BLaER1 (cell line): Measurements from ENCODE around the gene DDN.

ENCODE experiments used
- H3K27ac ChIP-seq: shearing (Covaris generic); formaldehyde crosslinking; 2 replicates; pipeline ENCODE4 v1.8.1; 2022
- H3K27me3 ChIP-seq: shearing (Covaris generic); formaldehyde crosslinking; 2 replicates; pipeline ENCODE4 v1.8.1; 2022
- H3K36me3 ChIP-seq: shearing (Covaris generic); formaldehyde crosslinking; 2 replicates; pipeline ENCODE4 v1.8.1; 2022
- H3K4me1 ChIP-seq: shearing (Covaris generic); formaldehyde crosslinking; 2 replicates; pipeline ENCODE4 v1.8.1; 2022
- H3K4me2 ChIP-seq: shearing (Covaris generic); formaldehyde crosslinking; 2 replicates; pipeline ENCODE4 v1.8.1; 2022
- H3K4me3 ChIP-seq: shearing (Covaris generic); formaldehyde crosslinking; 2 replicates; pipeline ENCODE4 v1.8.1; 2022
- H3K9ac ChIP-seq: shearing (Covaris generic); formaldehyde crosslinking; 2 replicates; pipeline ENCODE4 v1.8.1; 2022
- H3K9me3 ChIP-seq: shearing (Covaris generic); formaldehyde crosslinking; 2 replicates; pipeline ENCODE4 v1.8.1; 2022
- H4K20me1 ChIP-seq: shearing (Covaris generic); formaldehyde crosslinking; 2 replicates; pipeline ENCODE4 v1.8.1; 2022
- Cebpa-rat ChIP-seq: shearing (Covaris generic); IDR thresholded peaks from 2 replicates; pipeline ENCODE4 v1.8.1; 2022

Gene DDN

GRCh38 chr12:48969160-48969771 lies 29.9 kb downstream of the DDN start:
- H3K4me2 ChIP-seq: peak overlapping the region; percentile 36; the same call in 1 of the 2 replicates
- H3K36me3 ChIP-seq: no peaks in the 10 kb centered on the region
- H3K4me1 ChIP-seq: peaks cover 45% of the 10 kb centered on the region
- 0 out of 2 replicates have a peak overlapping the region, but pooled peaks have one; percentile 13 for H3K4me3 ChIP-seq
- H4K20me1 ChIP-seq: peaks cover 65% of the 10 kb centered on the region
- H3K9ac ChIP-seq: no peak overlapping the region
- peaks cover 94% of the 10 kb centered on the region for H3K27me3 ChIP-seq
- no peak for TF ChIP-seq Cebpa-rat
- H3K27ac ChIP-seq: no peak overlapping the region
- peaks cover 9% of the 10 kb centered on the region; the same call in 1 of the 2 replicates for H3K9me3 ChIP-seq

DNA sequence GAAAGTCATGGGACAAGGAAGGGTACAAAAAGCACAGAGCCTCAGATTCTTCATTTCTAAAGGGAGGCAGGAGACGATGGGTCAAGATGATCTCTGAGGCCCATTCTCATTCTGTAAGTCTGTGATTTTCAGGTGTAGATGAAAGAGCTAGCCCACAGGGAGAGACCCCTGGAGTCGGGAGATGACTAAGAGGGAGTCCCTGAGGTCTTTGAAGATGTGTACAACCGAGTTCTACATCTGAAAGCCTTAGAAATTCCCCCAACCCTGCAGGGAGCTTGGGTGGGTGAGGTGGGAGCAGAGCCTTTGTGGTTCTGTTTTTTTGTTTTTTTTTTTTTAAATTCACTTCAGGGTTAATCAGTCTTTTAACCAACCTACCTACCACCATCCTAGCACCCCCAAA lies 30.7 kb downstream of the DDN start:
- no peak for TF ChIP-seq Cebpa-rat
- peaks cover 57% of the 10 kb centered on the region for H4K20me1 ChIP-seq
- no peak overlapping the region for H3K9ac ChIP-seq
- H3K4me2 ChIP-seq: no peak overlapping the region
- 0 out of 2 replicates have a peak, but pooled peaks cover under 1% of the 10 kb centered on the region for H3K9me3 ChIP-seq
- peaks cover 45% of the 10 kb centered on the region for H3K4me1 ChIP-seq
- H3K27me3 ChIP-seq: peaks cover 86% of the 10 kb centered on the region
- H3K36me3 ChIP-seq: no peaks in the 10 kb centered on the region
- H3K27ac ChIP-seq: no peak overlapping the region
- no peak overlapping the region for H3K4me3 ChIP-seq

- Histone ChIP-seq H3K4me1 (peaks cover 45% of the 10 kb centered on the region), H3K4me2 (no peak overlapping the region), H4K20me1 (peaks cover 52% of the 10 kb centered on the region), H3K9ac (no peak overlapping the region), H3K27ac (no peak overlapping the region), H3K36me3 (no peaks in the 10 kb centered on the region), H3K4me3 (no peak overlapping the region), H3K27me3 (peaks cover 82% of the 10 kb centered on the region), H3K9me3 (no peaks in the 10 kb centered on the region)
- TF ChIP-seq Cebpa-rat: no peak
Observed at GRCh38 chr12:48967991-48968390, 31.2 kb downstream of the DDN start.

GRCh38 chr12:48966177-48966895 lies 32.8 kb downstream of the DDN start:
- no peak overlapping the region for H3K9ac ChIP-seq
- peaks cover 65% of the 10 kb centered on the region for H3K27me3 ChIP-seq
- H3K4me3 ChIP-seq: no peak overlapping the region
- no peak for TF ChIP-seq Cebpa-rat
- peaks cover 29% of the 10 kb centered on the region for H3K4me1 ChIP-seq
- peak overlapping the region; percentile 37 for H3K4me2 ChIP-seq
- peaks cover 36% of the 10 kb centered on the region for H4K20me1 ChIP-seq
- no peaks in the 10 kb centered on the region for H3K36me3 ChIP-seq
- no peaks in the 10 kb centered on the region for H3K9me3 ChIP-seq
- H3K27ac ChIP-seq: no peak overlapping the region

DNA sequence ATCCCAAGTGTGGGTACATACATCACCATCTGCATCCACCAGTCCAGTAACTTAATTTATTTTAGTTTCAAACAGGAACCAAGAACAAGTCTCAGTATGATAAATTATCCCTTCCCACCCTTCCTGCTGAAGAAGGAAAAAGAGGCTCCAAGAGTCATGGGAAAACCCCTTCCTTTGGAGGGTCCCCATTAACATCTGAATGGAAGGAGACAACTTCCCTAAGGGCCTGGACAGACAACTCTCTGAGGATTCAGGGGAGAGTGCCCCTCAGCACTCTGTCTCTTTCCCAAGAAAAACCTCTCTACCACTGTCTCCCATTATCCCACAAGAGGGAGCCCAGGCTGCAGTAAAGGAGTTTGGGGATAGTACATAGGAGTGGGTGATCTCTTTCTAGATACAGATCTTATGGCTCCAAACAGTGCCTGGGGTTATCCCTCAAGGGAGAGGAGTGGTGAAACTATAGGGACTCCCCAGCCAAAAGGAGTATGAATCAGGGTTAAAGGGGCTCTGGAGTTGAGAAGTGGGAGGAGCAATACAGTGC lies 33.8 kb downstream of the DDN start:
- Histone ChIP-seq H3K4me3 (no peak overlapping the region), H3K27me3 (peaks cover 55% of the 10 kb centered on the region), H3K9ac (no peak overlapping the region), H3K4me1 (peaks cover 23% of the 10 kb centered on the region), H3K4me2 (0 out of 2 replicates have a peak overlapping the region, but pooled peaks have one; percentile 37), H4K20me1 (peaks cover 26% of the 10 kb centered on the region), H3K9me3 (no peaks in the 10 kb centered on the region), H3K36me3 (no peaks in the 10 kb centered on the region), H3K27ac (no peak overlapping the region)
- no peak for TF ChIP-seq Cebpa-rat

DNA sequence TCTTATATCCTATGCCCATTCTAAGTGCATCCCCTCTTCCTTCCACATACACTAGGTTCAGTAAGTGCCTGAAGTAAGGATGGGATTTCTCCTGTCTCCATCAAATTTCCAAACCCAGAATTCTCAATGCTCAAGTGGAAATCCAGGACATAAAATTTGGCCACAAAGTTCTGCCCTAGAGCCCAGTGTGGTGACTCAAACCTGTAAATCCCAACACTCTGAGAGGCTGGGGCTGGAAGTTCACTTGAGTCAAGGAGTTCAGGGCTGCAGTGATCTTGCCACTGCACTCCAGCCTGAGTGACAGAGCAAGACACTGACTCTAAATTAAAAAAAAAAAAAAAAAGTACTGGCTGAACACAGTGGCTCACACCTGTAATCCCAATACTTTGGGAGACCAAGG lies 37.4 kb downstream of the DDN start:
- no peak overlapping the region for H3K9ac ChIP-seq
- H3K4me2 ChIP-seq: no peak overlapping the region
- TF ChIP-seq Cebpa-rat: no peak

GRCh38 chr12:48961331-48961730 lies 37.8 kb downstream of the DDN start:
- no peak for TF ChIP-seq Cebpa-rat
- no peak overlapping the region for H3K9ac ChIP-seq
- H3K36me3 ChIP-seq: no peaks in the 10 kb centered on the region
- peaks cover 17% of the 10 kb centered on the region for H3K4me1 ChIP-seq
- no peak overlapping the region for H3K27ac ChIP-seq
- H4K20me1 ChIP-seq: peaks cover 3% of the 10 kb centered on the region; the same call in 1 of the 2 replicates
- peaks cover 16% of the 10 kb centered on the region for H3K27me3 ChIP-seq
- H3K4me2 ChIP-seq: no peak overlapping the region
- H3K9me3 ChIP-seq: no peaks in the 10 kb centered on the region
- no peak overlapping the region for H3K4me3 ChIP-seq

More for the DNA sequence above, 37.4 kb downstream of the DDN start:
- Histone ChIP-seq H4K20me1 (no peaks in the 10 kb centered on the region), H3K4me1 (peaks cover 18% of the 10 kb centered on the region), H3K36me3 (no peaks in the 10 kb centered on the region), H3K4me3 (no peak overlapping the region), H3K27me3 (peaks cover 20% of the 10 kb centered on the region), H3K27ac (no peak overlapping the region), H3K9me3 (no peaks in the 10 kb centered on the region)

GRCh38 chr12:48960834-48961233 lies 38.3 kb downstream of the DDN start:
- no peak overlapping the region for H3K27ac ChIP-seq
- H3K36me3 ChIP-seq: 0 out of 2 replicates have a peak, but pooled peaks cover under 1% of the 10 kb centered on the region
- no peak overlapping the region for H3K4me3 ChIP-seq
- peaks cover 18% of the 10 kb centered on the region for H3K4me1 ChIP-seq
- no peak overlapping the region for H3K4me2 ChIP-seq
- peaks cover 11% of the 10 kb centered on the region for H3K27me3 ChIP-seq
- H3K9me3 ChIP-seq: no peaks in the 10 kb centered on the region
- H3K9ac ChIP-seq: no peak overlapping the region
- peaks cover 8% of the 10 kb centered on the region for H4K20me1 ChIP-seq
- no peak for TF ChIP-seq Cebpa-rat

DNA sequence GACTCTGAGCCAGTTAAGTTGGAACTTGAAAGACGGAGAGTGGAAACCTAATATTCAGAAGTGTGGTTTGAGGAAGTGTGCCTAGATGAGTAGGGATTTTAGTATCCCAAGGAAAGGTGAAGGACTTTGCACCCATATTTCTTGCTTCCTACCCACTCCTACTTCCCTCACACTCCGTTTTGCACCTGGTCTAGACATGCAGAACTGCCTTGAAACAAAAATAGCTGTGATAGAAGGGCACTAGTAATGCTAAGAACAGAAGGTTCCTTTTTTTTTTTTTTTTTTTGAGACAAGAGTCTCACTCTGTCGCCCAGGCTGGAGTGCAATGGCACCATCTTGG lies 41.2 kb downstream of the DDN start:
- Histone ChIP-seq H3K9ac (peak overlapping the region; percentile 83), H3K4me2 (peak overlapping the region; percentile 96), H4K20me1 (peaks cover 36% of the 10 kb centered on the region), H3K4me1 (peaks cover 38% of the 10 kb centered on the region), H3K27me3 (no peaks in the 10 kb centered on the region), H3K9me3 (no peaks in the 10 kb centered on the region), H3K27ac (0 out of 2 replicates have a peak overlapping the region, but pooled peaks have one; percentile 8), H3K36me3 (peaks cover 20% of the 10 kb centered on the region), H3K4me3 (peak overlapping the region; percentile 81)
- no peak for TF ChIP-seq Cebpa-rat
